Measurements from ENCODE around the gene FCER2. TPM values are rescaled to one million over a fixed set of nuclear protein-coding genes. Genes with fewer than 3 reads are reported as not detected.

Gene FCER2
- total RNA-seq, 1 donor from 2014 or later: not detected

DNA sequence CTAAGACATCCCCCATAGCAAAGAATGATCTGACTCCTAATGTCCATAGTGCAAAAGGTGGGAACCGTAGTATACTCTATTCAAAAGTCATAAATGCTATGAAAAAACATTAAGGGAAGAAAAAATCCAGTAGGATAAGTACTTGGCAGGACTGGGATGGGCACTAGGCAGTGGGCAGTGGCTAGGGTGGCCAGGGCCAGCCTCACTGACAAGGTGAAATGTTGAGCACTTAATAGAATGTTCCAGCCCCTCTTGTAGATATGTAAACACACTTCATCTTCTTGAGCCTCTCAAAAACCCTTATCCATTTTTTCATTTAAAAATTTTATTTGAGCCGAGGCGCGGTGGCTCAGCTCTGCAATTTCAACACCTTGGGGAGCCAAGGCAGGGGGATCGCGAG is 31.4 kb upstream of the FCER2 start:
- DNase-seq: no peak

GRCh38 chr19:7732045-7732444 is 30.1 kb upstream of the FCER2 start, which contains the start of gene CLEC4G:
CLEC4G (minus strand) TSS chr19:7732110; CDS start chr19:7732102, 8 bp downstream.
- no peak for DNase-seq

DNA sequence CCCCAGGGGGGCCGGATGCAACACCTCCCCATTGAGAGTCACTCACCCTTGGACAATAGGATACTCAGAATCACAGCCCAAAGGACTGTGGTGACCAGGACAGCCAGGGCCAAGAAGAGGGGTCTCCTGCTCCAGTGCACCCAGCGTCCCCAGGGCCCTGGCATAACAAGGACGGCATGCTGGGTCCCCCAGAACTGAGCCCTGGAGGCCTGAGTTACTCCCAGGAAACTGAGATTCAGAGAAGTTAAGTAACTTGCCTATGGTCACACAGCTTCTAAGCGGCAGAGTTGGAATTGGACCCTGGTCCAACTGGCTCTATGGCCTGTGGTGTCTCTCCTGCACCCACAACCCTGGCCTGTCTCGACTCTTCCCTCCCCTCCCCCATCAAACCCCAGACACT is 29.7 kb upstream of the FCER2 start:
- DNase-seq: no peak

- no peak for DNase-seq
Observed at GRCh38 chr19:7731218-7731595, 29.3 kb upstream of the FCER2 start.

DNA sequence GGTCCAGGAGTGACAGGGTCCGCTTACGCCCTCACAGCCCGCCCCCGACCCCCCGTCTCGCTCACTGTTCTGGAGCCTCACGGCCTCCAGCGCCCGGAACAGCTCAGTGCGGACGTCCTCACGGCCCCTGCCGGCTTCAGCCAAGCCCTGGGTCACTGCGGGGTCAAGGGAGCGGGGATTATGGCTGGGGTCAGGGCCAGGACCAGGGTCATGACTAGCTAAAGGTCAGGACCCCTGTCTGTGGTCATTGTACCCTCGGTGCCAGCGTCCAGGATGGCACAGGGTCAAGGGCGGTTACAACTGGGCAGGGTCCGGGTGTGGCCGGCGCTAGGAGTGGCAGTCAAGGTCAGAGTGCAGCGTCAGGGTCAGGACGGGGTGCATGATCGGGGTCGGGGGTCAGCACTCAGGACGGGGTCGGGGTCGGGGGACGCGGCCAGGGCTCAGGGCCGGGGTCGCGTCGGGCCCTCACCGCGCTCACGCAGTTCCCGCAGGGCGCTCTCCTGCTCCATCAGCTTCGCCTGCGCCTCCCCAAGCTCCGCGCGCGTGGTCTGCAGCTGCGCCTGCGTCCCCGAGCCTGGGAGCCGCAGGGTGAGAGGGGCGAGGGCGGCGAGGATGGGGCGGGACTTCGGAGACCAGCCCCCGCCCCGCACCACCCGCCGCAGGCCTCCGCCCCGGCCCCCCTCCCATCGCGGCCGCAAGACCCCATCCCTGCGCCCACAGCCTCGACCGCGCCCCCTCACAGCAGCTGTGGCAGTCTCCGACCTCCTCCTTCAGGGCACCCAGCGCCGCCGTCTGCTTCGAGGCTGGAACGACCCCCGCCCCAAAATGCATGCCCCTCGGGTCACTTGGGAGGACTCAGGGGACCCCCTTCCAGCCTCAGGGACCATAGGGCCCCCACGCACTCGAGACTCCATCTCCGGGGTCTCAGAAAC is 28.6 kb upstream of the FCER2 start:
- DNase-seq: no peak

GRCh38 chr19:7729831-7730285 is 27.9 kb upstream of the FCER2 start:
- DNase-seq: no peak

GRCh38 chr19:7729211-7729610 is 27.3 kb upstream of the FCER2 start:
- DNase-seq: no peak

GRCh38 chr19:7725791-7726190 is 23.9 kb upstream of the FCER2 start:
- DNase-seq: no peak

DNA sequence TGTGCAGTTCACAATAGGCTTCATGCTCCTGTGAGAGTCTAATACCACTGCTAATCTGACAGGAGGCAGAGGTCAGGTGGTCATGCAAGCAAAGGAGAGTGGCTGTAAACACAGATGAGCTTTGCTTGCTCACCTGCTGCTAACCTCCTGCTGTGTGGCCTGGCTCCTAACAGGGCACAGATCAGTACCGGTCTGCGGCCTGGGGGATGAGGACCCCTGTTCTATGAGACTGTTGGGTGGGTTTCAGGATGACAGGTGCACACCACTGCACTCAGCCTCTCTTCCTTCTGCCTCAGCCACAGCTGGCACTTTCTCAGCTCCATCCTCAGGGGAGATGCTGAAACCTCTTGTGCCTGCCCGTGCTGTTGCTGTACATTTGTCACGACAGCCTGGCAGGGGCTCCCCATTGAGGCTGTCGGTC is 20.3 kb upstream of the FCER2 start:
- DNase-seq: no peak

- DNase-seq: no peak
Observed at GRCh38 chr19:7720351-7720750, 18.4 kb upstream of the FCER2 start.

DNA sequence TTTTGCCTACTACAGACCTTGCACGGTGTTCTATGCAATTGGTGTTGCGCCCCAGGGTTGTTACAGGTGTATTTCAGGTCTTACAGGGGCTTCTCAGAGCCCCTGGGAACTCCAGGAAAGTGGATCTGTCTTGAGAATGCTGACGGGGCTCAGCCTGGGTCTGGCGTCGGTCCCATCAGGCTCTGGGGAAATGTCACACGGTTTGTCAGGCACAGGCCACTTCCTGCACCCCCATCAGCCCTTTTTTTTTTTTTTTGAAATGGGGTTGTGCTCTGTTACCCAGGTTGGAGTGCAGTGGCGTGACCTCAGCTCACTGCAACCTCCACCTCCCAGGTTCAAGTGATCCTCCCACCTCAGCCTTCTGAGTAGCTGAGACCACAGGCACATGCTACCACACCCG is 16.7 kb upstream of the FCER2 start:
- DNase-seq: no peak

DNA sequence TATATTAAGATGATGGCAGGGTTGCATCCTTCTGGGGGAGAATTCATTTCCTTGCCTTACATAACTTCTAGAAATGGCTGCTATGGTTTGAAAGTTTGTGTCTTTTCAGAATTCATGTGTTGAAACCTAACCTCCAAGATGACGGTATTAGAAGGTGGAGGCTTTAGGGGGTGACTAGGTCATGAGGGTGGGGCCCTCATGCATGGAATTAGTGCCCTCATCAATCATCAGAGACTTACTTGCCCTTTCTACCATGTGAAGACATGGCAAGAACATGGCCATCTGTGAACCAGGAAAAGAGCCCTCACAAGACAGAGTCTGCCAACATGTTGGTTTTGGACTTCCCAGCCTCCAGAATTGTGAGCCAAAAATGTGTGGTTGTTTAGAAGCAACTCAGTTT is 14.8 kb upstream of the FCER2 start:
- no peak for DNase-seq

- DNase-seq: no peak
Observed at GRCh38 chr19:7715671-7716070, 13.7 kb upstream of the FCER2 start.

- DNase-seq: no peak
Observed at GRCh38 chr19:7710616-7711015, 8.7 kb upstream of the FCER2 start.

DNA sequence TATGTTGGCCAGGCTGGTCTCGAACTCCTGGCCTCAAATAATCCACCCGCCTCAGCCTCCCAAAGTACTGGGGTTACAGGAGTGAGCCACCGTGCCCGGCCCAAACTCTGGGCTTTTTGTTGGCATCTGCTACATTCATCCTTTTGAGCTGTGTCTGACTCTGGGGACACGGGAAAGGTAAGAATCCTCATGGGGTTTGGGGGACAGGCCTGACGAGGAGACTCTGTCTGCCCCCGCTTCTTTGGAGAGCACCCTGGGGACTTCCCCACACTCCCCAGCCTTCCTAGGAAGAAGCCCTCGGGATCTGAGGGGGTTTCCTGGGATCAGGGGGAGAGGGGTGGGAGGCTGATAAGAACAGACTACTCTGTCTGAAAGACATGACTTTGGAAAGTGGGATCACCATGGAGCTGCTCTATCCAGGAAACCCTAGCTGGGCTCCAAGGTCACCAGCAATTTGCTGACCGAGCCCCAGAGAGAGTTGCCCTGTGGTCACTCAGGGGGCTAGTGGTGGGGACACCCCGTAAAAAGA is 8.1 kb upstream of the FCER2 start:
- no peak for DNase-seq

DNA sequence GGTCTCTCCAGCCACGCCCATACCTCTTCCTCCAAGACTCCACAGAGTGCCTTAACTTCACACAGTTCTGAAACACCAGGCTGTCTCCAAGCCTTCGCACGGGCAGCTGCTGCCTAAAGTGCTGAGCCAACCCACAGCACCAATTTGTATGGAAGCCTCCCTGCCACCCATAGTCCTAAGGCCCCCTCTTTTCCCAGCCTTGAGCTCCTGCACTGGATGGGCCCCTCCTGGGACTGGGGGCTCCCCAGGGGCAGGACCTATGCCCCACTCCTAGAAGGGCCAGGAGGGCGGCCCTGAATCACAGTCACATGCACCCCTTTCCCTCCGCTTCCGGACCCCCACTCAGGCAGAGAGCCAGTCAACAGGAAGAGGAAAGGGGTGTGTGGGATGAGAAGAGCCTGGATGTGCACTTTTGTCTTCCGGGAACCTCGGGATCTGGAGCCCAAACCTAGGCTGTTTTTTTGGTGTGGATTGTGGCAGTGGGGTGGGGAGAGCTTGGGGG is 5.1 kb upstream of the FCER2 start:
- no peak for DNase-seq

- no peak for DNase-seq
Observed at GRCh38 chr19:7706188-7706954, 4.4 kb upstream of the FCER2 start.

DNA sequence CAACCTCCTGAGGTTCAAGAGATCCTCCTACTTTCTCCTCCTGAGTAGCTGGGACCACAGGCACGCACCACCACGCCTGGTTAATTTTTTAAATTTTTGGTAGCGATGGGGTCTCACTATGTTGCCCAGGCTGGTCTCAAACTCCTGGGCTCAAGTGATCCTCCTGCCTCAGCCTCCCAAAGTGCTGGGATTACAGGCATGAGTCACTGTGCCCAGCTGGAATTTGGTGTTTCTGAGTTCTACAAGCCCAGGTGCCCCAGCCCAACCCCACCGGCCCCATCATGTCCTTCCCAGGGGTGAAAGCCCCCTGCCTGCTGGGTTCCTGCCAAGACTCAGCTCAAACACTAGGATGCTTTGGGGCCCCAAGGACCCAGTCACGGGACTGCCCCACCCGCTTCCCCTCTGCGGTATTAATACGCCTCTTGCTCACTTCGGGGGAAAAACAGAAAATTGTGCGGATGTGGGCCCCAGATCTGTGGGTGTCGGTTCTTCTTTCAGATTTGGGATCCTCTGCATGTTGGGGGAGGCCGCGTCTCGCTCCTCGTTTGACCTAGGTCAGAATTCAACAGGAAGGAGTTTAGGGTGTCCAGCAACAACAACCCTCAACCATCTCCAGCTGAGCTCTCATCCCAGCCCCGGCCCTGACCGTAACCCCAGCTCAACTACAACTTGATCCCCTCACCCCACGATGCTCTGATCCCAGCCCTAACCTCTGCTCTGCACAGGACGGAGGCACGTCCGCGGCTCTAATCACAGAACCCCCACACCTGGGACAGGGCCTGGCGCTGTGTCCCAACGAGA is 3.7 kb upstream of the FCER2 start:
- no peak for DNase-seq

DNA sequence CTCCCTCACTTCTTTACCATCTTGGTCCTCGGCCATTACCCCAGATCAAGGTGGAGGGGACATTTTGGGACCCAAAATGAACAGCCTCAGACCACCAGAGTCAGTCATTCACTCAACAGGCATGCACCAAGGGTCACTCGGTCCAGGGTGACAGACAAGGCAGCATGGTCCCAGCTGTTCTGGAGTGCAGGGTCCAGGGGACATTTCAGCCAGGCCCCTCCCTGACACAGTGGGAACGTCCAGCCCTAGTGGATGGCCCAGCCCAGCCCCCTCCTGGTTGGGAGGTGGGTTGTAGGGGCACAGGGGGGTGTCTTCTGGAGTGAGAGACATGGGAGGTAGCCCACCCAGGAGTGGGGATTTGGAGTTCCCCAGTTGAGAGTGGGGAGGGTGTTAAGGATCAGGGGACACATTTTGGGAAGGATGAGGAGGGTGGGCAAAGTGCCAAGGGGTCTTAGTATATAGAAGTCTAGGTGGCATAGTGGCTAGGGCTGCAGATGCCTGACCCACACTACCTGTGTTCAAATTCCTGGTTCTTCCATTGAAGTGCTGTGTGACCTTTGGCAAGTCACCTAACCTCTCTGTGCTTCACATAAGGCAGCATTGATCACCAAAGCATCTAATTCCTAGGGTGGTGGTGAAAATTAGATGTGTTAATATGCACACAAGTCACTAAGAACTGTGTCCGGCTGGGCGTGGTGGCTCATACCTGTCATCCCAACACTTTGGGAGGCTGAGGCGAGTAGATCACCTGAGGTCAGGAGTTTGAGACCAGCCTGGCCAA is 2.5 kb upstream of the FCER2 start:
- no peak for DNase-seq

DNA sequence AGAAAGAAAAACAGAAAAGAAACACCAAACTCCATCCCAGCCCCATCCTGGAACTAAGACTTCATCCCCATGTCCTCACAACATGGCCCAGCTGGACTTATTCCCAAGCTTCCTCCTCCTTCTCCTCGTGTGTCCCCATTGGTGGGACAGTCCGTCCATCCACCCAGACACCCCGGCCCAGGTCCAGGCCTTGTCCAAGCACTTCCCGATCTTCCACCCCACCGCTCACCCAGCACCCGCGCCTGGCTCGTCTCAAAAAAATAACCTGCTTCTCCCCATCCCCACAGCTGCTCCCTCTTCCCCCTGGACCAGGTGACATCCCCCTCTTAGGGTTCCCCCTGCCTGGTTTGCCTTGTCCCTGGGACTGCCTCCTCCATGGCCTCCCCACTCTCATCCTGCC is 1.4 kb upstream of the FCER2 start:
- no peak for DNase-seq

- DNase-seq: no peak
Observed at GRCh38 chr19:7701049-7701653, 780 bp downstream of the FCER2 start.

Measured in tongue (tissue), 2 donors.